Stomach smooth muscle (tissue), 2 donors: Measurements from ENCODE around the gene PHACTR1.

Experiments
- H3K27ac ChIP-seq: one replicate; pipeline ENCODE4 v1.7.0; 2013; ENCODE audit warnings: mild to moderate bottlenecking, low read length, inconsistent platforms
- H3K27me3 ChIP-seq, 2 donors: one replicate each; pipeline ENCODE4 v1.7.0; 2013; ENCODE audit warnings: low read length in 2 of 2; ENCODE audit not compliant: insufficient read depth in 2 of 2, control insufficient read depth in 1 of 2
- H3K36me3 ChIP-seq, 2 donors: one replicate each; pipeline ENCODE4 v1.7.0; 2013; ENCODE audit warnings: low read length in 2 of 2; ENCODE audit not compliant: control insufficient read depth in 2 of 2, insufficient read depth in 2 of 2
- H3K4me1 ChIP-seq: one replicate; pipeline ENCODE4 v1.7.0; 2013; ENCODE audit warnings: low read length; ENCODE audit not compliant: control insufficient read depth, insufficient read depth
- H3K4me3 ChIP-seq, 2 donors: one replicate each; pipeline ENCODE4 v1.7.0; 2013; ENCODE audit warnings: low read length in 2 of 2
- H3K9ac ChIP-seq, 2 donors: one replicate each; pipeline ENCODE4 v1.7.0; 2013; ENCODE audit warnings: low read length in 2 of 2, mild to moderate bottlenecking in 1 of 2
- H3K9me3 ChIP-seq, 2 donors: one replicate each; pipeline ENCODE4 v1.7.0; 2013; ENCODE audit warnings: low read length in 2 of 2; ENCODE audit not compliant: control insufficient read depth in 2 of 2
- donor health status: healthy.
- donor health status: Pancreatic carcinoma.

The PHACTR1 gene

DNA sequence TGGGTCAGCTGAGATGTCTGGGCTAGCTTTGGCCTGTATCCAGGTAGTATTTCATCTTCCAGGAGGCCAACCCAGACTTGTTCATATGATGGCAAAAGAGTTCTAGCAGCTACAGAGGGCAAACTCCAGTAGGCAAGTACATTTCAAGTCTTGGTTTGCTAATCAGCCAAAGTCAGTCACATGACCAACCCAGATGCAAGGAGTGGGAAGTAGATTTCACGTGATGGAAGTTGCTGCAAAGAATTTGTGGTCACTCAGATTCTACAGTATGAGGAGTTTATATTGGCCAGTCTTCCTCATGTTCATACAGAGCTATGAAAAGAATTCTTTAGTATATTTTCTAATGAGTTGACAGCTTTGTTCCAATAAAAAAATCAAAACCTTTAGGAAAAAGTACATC lies 101.8 kb downstream of the PHACTR1 start:
- H3K27me3 ChIP-seq, result no peaks in the 10 kb centered on the region
- no peaks in the 10 kb centered on the region for H3K9me3 ChIP-seq
- no peak overlapping the region for H3K27ac ChIP-seq
- H3K36me3 ChIP-seq, result no peaks in the 10 kb centered on the region
- no peak overlapping the region for H3K9ac ChIP-seq
- no peaks in the 10 kb centered on the region for H3K4me1 ChIP-seq
- H3K4me3 ChIP-seq, result no peak overlapping the region

DNA sequence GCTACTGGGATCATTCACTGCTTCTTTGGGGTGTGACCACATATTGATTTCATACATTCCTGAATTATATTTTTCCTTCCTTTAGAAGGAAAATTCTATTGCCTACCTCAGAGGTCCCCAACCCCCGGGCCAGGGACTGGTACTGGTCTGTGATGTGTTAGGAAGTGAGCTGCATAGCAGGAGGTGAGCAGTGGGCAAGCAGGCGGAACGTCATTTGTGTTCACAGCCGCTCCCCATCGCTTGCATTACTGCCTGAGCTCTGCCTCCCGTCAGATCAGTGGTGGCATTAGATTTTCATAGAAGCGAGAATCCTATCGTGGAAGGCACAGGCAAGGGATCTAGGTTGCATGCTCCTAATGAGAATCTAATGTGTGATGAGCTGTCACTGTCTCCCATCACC lies 107.3 kb downstream of the PHACTR1 start:
- no peak overlapping the region for H3K4me3 ChIP-seq
- H3K9ac ChIP-seq, result no peak overlapping the region
- no peak overlapping the region for H3K27ac ChIP-seq
- no peaks in the 10 kb centered on the region for H3K36me3 ChIP-seq
- H3K27me3 ChIP-seq, result no peaks in the 10 kb centered on the region
- H3K9me3 ChIP-seq, result no peaks in the 10 kb centered on the region
- H3K4me1 ChIP-seq, result no peaks in the 10 kb centered on the region

- H3K4me3 ChIP-seq, result no peak overlapping the region
- no peak overlapping the region for H3K27ac ChIP-seq
- no peaks in the 10 kb centered on the region for H3K4me1 ChIP-seq
- H3K9me3 ChIP-seq, result no peaks in the 10 kb centered on the region
- no peak overlapping the region for H3K9ac ChIP-seq
- H3K27me3 ChIP-seq, result no peaks in the 10 kb centered on the region
- no peaks in the 10 kb centered on the region for H3K36me3 ChIP-seq
Observed at GRCh38 chr6:12826584-12826983, 110.0 kb downstream of the PHACTR1 start.

DNA sequence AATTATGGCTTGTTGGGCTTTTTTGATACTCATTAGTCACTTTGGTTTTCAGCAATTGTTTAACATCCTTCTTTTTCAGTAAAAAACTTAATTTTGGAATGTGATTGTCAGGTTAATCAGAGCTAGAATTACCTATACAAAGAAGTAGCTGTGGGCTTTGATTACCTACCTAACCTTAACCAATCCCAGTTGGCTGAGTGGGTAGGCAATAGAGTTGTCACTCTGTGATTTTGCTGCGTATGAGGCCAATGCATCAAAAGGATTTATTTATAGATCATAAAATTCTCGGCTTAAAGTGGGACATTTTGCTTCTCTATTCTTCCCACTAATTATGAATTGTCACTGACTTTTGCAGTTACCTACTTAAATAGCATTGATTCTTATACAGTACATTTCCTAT lies 111.4 kb downstream of the PHACTR1 start:
- no peak overlapping the region for H3K9ac ChIP-seq
- H3K27ac ChIP-seq, result no peak overlapping the region
- H3K27me3 ChIP-seq, result no peaks in the 10 kb centered on the region
- no peak overlapping the region for H3K4me3 ChIP-seq
- H3K9me3 ChIP-seq, result no peaks in the 10 kb centered on the region
- no peaks in the 10 kb centered on the region for H3K36me3 ChIP-seq
- no peaks in the 10 kb centered on the region for H3K4me1 ChIP-seq

DNA sequence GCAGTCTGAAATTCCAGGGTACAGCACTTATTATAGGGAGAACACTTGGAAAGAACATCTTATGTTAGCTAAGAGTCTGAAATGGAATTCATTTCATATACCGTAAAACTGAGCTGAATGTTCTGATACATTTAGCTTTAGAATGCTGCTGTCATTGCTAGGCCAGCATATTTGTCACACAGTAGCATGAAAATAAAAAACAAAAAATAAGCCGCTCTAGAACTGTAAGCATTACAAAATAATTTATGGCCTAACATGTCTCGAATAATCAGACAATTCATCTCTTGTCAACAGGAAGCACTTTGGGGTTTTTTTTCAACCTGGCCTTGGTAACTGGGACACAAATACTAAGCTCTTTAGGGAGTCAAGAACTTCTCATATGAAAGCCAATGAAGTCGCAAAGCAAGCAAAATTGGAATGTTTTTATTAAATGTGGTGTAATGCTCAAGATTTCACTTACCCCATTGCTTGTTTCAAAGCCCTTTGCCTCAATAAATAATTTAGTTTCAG lies 115.7 kb downstream of the PHACTR1 start:
- H3K9ac ChIP-seq, result no peak overlapping the region
- H3K4me1 ChIP-seq, result no peaks in the 10 kb centered on the region
- H3K27me3 ChIP-seq, result no peaks in the 10 kb centered on the region
- H3K9me3 ChIP-seq, result peaks cover 0 to 6% of the 10 kb centered on the region in 2 donors
- H3K27ac ChIP-seq, result no peak overlapping the region
- H3K36me3 ChIP-seq, result no peaks in the 10 kb centered on the region
- no peak overlapping the region for H3K4me3 ChIP-seq

- Histone ChIP-seq H3K27ac (no peak overlapping the region), H3K27me3 (no peaks in the 10 kb centered on the region), H3K4me1 (no peaks in the 10 kb centered on the region), H3K36me3 (no peaks in the 10 kb centered on the region), H3K4me3 (no peak overlapping the region), H3K9ac (no peak overlapping the region), H3K9me3 (peaks cover 6 to 14% of the 10 kb centered on the region in 2 donors)
Observed at GRCh38 chr6:12836009-12836408, 119.4 kb downstream of the PHACTR1 start.

GRCh38 chr6:12841619-12842018 lies 125.1 kb downstream of the PHACTR1 start:
- Histone ChIP-seq H3K4me3 (no peak overlapping the region), H3K9me3 (peaks cover 6 to 13% of the 10 kb centered on the region in 2 donors), H3K27ac (no peak overlapping the region), H3K36me3 (no peaks in the 10 kb centered on the region), H3K4me1 (no peaks in the 10 kb centered on the region), H3K27me3 (peaks cover 2 to 4% of the 10 kb centered on the region in 2 donors), H3K9ac (no peak overlapping the region)

GRCh38 chr6:12842114-12842513 lies 125.5 kb downstream of the PHACTR1 start:
- Histone ChIP-seq H3K4me1 (no peaks in the 10 kb centered on the region), H3K27me3 (peaks cover 2 to 4% of the 10 kb centered on the region in 2 donors), H3K36me3 (no peaks in the 10 kb centered on the region), H3K4me3 (no peak overlapping the region), H3K9me3 (peaks cover 6 to 9% of the 10 kb centered on the region in 2 donors), H3K27ac (no peak overlapping the region), H3K9ac (no peak overlapping the region)

- Histone ChIP-seq H3K4me3 (no peak overlapping the region), H3K36me3 (no peaks in the 10 kb centered on the region)
Observed at GRCh38 chr6:12842658-12843057, 126.1 kb downstream of the PHACTR1 start.

DNA sequence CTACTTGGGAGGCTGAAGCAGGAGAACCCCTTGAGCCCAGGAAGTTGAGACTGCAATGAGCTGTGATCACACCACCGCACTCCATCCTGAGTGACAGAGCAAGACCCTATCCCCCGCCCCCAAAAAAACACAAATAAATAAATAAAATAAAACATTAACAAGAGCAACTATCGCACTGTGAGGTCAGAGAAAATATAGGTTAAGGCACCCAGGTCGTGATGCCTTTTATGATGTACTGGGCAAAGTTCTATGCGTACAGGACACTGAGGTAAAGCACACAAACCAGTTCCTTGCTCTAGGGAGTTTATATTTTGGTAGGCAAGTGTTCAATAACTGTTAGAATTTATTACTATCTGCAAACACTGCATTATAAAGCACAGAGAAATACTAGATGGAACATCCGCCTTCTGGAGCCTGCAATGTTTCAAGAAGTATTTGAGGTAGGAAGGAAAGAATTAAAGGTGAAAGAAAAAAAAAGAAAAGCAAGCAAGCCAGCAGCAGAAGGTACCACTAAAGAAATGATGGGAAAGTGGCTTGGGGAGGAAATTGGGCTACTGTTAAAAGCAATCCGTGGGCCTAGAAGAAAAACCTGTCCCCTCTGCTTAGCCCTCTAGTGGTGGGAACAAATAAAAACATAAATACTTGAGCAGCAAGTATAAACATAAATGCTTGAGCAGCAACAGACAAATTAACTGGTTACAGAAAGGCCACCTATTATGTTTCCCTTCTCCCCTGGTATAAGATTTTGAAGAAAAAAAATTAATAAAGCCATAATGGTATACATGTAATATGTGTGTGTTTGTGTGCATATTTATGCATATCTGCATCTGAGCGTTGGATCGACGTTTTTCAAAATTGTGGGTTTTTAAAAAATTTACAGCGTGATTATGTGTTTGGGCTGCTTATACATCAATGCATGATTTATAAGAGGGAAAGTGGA lies 128.0 kb downstream of the PHACTR1 start:
- H3K27ac ChIP-seq, result no peak overlapping the region
- H3K36me3 ChIP-seq, result no peaks in the 10 kb centered on the region
- H3K9me3 ChIP-seq, result no peaks in the 10 kb centered on the region
- H3K4me3 ChIP-seq, result no peak overlapping the region
- no peak overlapping the region for H3K9ac ChIP-seq
- H3K27me3 ChIP-seq, result peaks cover 4 to 9% of the 10 kb centered on the region in 2 donors
- H3K4me1 ChIP-seq, result no peaks in the 10 kb centered on the region

More at GRCh38 chr6:12842658-12843057, 126.1 kb downstream of the PHACTR1 start:
- H3K4me1 ChIP-seq, result no peaks in the 10 kb centered on the region
- no peak overlapping the region for H3K9ac ChIP-seq
- H3K27ac ChIP-seq, result no peak overlapping the region
- H3K9me3 ChIP-seq, result peaks cover 5% of the 10 kb centered on the region in 2 donors
- H3K27me3 ChIP-seq, result peaks cover 2 to 4% of the 10 kb centered on the region in 2 donors
